Endothelial cell of hepatic sinusoid (primary cell): ENCODE measurements around the gene ACKR1.

Experiments
- in situ Hi-C: cut with HindIII; loops from 2 replicates; pipeline ENCODE4 v1.10.0; 2017; ENCODE audit warnings: low sequenced_read_pairs

The ACKR1 gene

GRCh38 chr1:159218649-159219636, 14.3 kb downstream of the ACKR1 start:
- in situ Hi-C loops: no loop called here

- in situ Hi-C loops: no loop called here
Measured at GRCh38 chr1:159222075-159222865, 17.6 kb downstream of the ACKR1 start.

GRCh38 chr1:159223004-159223403, 18.3 kb downstream of the ACKR1 start:
- in situ Hi-C loops: no loop called here

- in situ Hi-C loops: no loop called here
Measured at GRCh38 chr1:159228554-159228953, 23.9 kb downstream of the ACKR1 start.

GRCh38 chr1:159229260-159229885, 24.7 kb downstream of the ACKR1 start:
- in situ Hi-C loops: no loop called here

GRCh38 chr1:159229896-159230295, 25.2 kb downstream of the ACKR1 start:
- in situ Hi-C loops: loop anchor here (5.0 kb wide), 1 partner anchor 68 kb away; no protein-coding TSS in a partner anchor

GRCh38 chr1:159239551-159240220, 35.0 kb downstream of the ACKR1 start:
- in situ Hi-C loops: no loop called here

- in situ Hi-C loops: no loop called here
Measured at GRCh38 chr1:159247266-159247665, 42.6 kb downstream of the ACKR1 start.

GRCh38 chr1:159248311-159248710, 43.6 kb downstream of the ACKR1 start:
- in situ Hi-C loops: no loop called here

- in situ Hi-C loops: no loop called here
Measured at GRCh38 chr1:159250638-159251216, 46.1 kb downstream of the ACKR1 start.
